AG09309 (cell line): Measurements from ENCODE around the gene ATG2A.

ENCODE experiments used
- DNase-seq: peaks from one replicate; pipeline ENCODE4 v3.0.0-alpha.2; 2010; ENCODE audit warnings: low read depth
- H3K4me3 ChIP-seq: 2 replicates; pipeline ENCODE4 v1.5.1; 2011; ENCODE audit warnings: mild to moderate bottlenecking, low read depth, low read length, moderate library complexity; ENCODE audit not compliant: control insufficient read depth
- TF ChIP-seq, protein P1 (sequence below): IDR thresholded peaks from 2 replicates; pipeline ENCODE4 v1.5.1; 2011; ENCODE audit warnings: mild to moderate bottlenecking, low read depth, low read length, inconsistent platforms; ENCODE audit not compliant: insufficient read depth, control insufficient read depth; ENCODE audit errors: missing control alignments

Gene ATG2A

DNA sequence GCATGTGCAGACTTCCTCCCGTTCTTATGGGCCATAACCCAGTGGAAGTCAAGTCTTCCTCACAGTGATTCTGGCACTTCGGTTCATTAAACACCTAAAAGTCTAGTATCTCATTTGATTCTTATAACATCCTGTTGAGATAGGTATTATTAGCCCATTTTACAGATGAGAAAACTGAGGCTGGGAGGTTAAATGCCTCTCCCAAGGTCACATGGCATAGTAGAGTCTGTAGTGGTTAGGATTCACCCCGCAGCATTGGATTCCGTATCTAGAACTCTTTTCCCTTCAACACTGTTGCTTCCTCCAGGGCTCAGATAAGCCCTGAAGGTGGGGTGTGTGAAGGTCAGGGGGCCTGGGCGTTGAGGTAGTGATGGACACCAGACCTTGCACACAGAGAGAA, 15.3 kb upstream of the ATG2A start:
- TF ChIP-seq, protein P1, sequence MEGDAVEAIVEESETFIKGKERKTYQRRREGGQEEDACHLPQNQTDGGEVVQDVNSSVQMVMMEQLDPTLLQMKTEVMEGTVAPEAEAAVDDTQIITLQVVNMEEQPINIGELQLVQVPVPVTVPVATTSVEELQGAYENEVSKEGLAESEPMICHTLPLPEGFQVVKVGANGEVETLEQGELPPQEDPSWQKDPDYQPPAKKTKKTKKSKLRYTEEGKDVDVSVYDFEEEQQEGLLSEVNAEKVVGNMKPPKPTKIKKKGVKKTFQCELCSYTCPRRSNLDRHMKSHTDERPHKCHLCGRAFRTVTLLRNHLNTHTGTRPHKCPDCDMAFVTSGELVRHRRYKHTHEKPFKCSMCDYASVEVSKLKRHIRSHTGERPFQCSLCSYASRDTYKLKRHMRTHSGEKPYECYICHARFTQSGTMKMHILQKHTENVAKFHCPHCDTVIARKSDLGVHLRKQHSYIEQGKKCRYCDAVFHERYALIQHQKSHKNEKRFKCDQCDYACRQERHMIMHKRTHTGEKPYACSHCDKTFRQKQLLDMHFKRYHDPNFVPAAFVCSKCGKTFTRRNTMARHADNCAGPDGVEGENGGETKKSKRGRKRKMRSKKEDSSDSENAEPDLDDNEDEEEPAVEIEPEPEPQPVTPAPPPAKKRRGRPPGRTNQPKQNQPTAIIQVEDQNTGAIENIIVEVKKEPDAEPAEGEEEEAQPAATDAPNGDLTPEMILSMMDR = no peak
- no peak for DNase-seq
- no peak overlapping the region for H3K4me3 ChIP-seq

DNA sequence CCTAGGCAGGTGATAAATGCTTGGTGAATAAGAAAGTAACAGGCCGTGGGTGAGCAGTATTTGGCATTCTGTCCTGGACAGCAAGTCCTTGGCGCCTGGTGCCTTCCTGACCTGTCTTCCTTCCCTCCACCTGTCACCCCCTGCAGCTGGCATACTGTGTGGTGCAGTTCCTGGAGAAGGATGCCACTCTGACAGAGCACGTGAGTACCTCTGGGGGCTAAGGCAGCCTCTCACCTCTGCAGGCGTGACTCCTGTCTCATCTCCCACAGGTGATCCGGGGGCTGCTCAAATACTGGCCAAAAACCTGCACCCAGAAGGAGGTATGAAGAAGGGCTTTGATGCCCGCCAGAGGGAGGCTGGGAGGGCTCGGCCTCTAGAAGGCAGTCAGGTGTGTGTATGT, 14.3 kb upstream of the ATG2A start:
- no peak overlapping the region for H3K4me3 ChIP-seq
- DNase-seq = no peak
- TF ChIP-seq, protein P1 = no peak

DNA sequence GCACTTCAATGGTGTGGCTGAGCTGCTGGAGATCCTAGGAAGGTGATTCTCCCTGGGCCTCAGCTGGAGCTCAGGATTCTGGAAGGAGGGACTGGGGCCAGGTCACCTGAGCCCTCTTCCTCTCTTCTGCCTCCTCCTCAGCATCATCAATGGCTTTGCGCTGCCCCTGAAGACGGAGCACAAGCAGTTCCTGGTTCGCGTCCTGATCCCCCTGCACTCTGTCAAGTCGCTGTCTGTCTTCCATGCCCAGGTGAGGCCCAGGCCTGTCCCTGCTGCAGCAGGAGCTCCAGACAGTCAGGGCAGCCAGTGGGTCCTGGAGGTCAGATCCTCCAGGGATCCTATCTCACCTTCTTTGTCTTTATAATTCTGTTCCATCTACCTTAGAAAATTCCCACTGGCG, 13.3 kb upstream of the ATG2A start:
- no peak for DNase-seq
- no peak overlapping the region for H3K4me3 ChIP-seq
- TF ChIP-seq, protein P1 = no peak

DNA sequence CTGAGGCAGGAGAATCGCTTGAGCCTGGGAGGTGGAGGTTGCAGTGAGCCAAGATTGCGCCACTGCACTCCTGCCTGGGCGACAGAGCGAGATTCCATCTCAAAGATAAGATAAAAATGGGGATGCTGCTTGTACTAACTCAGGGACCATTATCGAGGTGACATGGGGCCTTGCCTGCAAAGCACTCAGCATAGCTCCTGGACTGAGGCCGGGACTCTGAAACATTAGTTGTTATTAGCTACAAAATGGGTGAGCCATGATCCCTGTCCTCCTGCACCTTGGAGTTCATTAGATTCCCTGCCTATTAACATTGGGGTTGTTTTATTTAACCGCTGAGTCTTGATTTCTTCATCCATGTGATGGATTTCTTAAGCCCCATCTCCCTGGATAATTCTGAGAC, 12.6 kb upstream of the ATG2A start:
- TF ChIP-seq, protein P1 = no peak
- DNase-seq = no peak
- H3K4me3 ChIP-seq = no peak overlapping the region

DNA sequence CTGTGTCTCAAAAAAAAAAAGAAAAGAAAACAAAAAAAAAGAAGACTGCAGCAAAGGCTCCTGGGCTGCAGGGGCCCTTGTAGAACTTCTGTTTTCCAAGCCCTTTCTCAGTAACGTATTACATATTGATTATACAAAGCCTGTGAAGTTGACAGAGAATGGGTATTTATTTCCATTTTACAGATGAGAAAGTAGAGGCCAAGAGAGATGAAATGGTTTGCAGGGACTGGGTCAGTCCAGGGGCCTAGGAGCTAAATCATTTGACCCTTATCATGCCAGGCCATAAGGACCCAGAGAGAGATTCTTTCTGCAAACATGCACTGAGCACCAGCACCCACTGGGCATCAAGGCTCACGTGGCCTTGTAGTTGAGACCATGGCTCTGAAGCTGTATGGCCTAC, 11.9 kb upstream of the ATG2A start:
- TF ChIP-seq, protein P1 = no peak
- no peak for DNase-seq
- H3K4me3 ChIP-seq = no peak overlapping the region

DNA sequence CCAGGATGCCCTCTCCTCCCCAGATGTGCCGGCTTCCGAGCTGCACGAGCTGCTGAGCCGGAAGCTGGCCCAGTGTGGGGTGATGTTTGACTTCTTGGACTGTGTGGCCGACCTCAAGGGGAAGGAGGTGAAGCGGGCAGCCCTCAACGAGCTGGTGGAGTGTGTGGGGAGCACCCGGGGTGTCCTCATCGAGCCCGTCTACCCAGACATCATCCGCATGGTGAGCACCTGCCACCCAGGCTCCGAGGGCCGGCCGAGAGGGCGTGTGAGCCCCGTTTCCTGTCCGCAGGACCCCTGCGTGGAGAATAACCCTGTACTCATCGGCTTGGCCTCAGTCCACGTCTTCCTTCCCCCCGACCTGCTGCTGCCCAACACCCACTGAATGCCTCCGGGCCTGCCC, 9.7 kb upstream of the ATG2A start:
- TF ChIP-seq, protein P1 = no peak
- DNase-seq = no peak
- no peak overlapping the region for H3K4me3 ChIP-seq

DNA sequence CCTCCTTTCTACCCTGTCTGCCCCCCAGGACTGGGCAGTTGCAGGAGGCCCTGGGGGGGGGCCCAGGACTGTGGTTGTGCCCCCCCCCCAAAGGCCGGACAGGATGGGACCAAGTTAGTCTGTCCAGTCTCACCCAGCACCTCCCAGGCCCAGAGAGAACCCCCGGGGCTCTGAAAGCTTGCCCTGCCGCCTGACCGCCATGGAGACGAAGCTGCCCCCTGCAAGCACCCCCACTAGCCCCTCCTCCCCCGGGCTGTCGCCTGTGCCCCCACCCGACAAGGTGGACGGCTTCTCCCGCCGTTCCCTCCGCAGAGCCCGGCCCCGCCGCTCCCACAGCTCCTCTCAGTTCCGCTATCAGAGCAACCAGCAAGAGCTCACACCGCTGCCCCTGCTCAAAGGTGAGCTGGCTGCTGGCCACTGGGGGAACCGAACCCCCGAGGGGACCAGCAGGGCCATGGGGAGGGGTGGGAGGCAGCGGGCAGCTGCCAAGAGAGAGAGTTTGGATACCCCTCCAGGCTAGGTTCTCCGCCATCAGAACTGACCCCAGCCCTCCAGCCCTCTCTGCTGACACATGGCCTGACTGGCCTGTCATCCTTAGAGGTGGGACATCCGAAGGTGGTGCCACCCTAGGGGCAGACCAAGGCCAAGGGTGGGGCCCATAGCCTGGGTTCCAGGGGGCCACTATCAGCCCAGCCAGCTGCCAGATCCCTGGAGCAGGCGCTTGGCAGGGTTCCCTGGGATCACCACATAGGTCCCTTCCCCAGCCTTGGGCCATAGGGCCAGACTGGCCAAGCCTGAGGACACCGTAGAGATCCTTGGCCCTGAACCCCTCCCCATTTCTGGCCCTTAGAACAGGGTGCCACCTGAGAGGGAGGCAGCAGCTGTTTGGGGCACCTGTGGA, 8.8 kb upstream of the ATG2A start:
- H3K4me3 ChIP-seq = peak overlapping the region; percentile 88
- DNase-seq = no peak
- TF ChIP-seq, protein P1 = no peak
